GM10847 (cell line): ENCODE results near the gene PPM1H.

Source experiments
- POLR2A ChIP-seq: IDR thresholded peaks from 2 replicates; pipeline ENCODE4 v1.6.1; 2011; ENCODE audit not compliant: insufficient read length; ENCODE audit errors: extremely low read depth

PPM1H gene, protein sequence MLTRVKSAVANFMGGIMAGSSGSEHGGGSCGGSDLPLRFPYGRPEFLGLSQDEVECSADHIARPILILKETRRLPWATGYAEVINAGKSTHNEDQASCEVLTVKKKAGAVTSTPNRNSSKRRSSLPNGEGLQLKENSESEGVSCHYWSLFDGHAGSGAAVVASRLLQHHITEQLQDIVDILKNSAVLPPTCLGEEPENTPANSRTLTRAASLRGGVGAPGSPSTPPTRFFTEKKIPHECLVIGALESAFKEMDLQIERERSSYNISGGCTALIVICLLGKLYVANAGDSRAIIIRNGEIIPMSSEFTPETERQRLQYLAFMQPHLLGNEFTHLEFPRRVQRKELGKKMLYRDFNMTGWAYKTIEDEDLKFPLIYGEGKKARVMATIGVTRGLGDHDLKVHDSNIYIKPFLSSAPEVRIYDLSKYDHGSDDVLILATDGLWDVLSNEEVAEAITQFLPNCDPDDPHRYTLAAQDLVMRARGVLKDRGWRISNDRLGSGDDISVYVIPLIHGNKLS

DNA sequence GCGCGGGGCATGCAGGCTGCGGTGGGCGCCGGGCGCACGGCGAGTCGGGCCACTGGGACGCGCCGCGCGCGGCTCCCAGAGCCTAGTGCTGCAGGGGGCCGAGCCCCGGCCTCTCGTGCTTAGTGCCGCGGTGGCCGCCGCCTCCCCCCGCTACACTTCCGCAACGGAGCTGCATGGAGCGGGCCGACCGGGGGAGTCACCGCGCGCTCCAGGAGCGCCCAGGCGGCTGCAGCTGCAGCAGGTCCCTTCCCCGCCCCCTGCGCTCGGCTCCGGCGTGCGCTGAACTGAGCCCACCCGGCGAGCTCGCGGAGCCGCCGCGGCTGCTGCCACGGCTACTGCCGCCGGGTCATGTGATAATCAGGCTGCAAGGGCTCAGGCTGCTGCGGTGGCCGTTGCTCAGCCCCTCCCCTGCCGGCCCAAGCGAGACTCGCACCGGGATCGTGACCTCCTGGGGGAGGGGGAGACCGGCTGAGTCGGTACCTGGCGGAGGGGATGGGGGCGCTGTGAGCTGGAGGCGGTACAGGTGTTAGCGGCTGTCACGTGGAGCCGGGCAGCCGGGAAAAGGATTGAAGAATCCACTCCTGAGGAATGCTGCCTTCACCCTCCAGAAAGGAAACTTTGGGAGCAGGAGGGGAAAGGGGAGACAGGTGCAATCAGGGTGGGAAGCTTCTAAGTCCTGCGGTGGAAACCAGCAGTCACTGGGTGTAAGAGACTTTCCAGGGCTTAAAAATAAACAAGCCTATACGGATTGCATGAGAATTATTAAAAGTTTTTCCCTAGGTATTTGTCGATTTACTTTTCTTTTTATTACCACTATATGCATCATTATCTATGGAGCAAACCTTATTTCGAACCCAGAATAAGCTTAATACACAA is at the start of gene PPM1H:
Gene PPM1H, minus strand, starts transcription at position 352 of the 876 bp plus-strand sequence. CDS start 414 bp downstream, outside the sequence.
- TF ChIP-seq POLR2A, result no peak

DNA sequence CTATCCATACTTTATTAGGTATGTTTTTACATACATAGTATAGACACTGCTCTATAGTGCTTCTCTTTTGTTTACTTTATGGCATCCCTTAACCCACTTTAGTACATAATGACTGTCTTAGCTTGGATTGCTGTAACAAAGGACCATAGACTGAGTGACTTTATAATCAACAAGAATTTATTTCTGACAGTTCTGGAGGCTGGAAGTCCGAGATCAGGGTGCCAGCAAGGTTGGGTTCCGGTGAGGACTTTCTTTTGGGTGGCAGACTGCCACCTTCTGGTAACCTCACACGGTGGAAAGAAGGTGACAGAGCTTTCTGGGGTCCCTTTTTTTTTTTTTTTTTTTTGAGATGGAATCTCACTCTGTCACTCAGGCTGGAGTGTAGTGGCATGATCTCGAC is 48.6 kb upstream of the PPM1H start:
- TF ChIP-seq POLR2A, result no peak

DNA sequence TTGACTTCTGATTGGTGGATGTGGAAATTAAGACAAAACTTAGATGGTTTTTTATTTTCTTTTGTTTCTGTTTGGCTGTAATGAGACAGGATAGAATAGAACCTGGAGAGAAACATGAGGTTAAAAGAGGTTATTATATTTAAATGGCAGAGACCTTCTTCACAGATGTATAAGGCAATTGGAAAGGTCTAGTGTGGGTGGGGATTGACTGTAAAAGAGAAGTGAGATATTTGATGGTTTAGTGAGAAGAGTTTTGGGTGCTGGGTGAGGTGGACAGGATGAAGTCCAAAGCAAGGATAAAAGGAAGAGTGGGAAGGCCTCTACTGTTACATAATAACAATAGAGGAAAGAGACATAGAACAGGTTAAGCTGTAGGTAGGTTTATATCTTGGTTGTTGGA is 43.8 kb upstream of the PPM1H start:
- no peak for TF ChIP-seq POLR2A

DNA sequence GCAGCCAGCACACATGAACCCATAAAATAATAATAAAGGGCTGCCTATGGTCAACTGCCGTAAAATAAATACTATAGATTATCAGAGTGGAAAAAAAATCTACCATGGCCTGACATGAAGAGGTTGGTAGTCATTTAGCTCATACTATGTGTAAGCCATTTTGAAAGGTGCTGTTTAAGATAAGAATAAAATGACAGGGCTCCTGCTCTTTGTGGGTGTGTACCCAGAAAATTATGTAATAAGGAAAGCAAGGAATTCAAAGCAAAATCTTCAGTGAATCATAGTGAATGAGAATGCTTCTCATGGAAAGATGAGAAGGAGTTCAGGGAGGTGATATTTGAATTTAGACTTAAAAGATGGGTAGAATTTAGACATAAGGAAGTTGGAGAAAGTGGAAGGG is 42.9 kb upstream of the PPM1H start:
- no peak for TF ChIP-seq POLR2A

DNA sequence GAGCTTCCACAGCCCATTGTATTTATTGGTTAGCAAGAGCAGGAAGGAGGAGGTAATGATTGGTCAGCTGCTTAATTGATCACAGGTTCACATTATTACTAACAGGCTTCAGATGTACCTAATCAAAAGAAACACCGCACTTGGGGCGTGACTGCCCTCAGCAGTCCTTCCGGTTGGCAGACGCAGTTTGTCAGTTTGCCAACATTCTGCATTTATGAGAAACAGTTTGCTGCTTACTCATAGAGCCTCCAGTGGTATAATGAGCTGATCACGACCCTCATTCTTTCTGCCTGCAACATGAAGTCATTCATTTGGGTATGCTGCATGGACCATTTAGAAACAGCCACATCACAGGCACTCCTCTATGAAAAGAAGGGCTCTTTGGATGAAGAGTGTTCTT is 42.5 kb upstream of the PPM1H start:
- no peak for TF ChIP-seq POLR2A

DNA sequence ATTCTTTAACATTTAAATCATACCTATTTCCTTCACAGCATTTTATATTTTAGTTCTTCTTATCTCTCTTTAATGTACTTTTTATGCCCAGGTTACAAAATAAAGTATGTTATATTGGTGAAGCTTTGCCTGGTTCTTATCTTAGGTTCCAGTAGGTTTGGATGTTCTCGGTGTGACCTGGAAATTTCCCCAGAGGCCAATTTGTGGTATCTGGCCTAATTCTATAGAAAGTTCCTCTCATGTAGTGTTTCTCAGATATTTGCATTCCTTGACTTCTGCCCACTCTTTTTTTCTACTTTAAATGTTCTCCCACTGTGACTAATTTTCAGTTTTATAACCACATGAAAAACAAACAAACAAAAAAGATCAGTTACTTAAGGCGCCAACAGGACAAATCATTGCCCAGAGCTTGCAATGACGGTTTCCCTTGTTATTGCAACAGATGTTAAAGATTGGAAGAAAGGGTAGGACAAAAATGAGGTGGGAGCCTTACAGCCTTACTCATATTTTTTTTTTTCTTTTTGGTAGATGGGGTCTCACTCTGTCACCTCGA is 41.2 kb upstream of the PPM1H start:
- no peak for TF ChIP-seq POLR2A

DNA sequence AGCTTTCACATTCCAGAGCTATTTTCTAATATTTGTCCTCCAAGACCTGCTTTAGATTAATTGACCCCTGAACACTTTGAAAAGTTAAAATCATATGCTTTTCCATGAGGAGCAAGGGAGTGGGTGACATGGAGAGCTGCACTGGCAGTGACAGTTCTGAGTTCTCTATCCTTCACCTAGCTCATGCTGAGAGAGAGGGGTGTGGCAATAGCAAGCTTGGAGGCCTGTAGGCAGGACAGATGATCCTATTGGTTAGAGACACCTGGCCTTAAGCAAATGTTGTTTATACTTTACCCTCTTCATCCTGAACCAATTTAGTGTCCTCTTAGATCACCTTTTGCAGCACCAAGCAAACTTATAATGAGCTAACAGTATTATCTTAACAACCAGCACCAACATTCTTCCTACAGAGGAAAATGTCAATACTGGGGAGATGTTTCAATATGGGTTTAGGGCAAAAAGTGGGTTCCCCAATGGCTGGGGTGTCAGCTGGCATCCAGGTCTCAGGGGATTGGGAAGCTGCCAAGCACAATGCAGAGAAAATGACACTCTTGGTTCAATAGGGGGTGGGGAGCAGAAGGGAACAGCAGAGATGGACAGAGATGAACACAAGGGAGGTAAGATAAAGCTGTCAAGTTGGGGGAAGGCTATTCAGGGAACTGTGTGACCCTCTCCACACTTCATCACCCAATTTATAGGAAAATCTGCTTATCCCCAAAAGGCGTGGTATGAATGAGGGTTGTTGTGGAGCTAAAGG is 37.0 kb upstream of the PPM1H start:
- TF ChIP-seq POLR2A, result no peak

DNA sequence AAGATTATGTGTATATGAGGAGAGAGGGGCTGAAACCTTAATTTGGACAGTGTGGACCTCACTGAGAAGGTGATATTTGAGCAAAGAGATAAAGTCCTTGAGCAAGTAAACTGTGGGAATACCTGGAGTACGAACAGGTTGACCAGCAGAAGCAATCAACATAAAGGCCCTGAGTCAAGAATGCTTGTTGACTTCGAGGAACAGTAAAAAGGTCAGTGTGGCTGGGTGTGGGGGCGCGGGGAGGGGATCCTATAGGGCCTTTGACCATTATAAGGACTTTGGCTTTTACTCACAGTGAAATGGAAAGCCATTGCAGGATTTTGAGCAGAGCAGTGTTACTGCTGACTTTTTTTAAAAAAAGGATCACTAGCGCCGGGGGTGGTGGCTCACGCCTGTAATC is 34.7 kb upstream of the PPM1H start:
- no peak for TF ChIP-seq POLR2A

DNA sequence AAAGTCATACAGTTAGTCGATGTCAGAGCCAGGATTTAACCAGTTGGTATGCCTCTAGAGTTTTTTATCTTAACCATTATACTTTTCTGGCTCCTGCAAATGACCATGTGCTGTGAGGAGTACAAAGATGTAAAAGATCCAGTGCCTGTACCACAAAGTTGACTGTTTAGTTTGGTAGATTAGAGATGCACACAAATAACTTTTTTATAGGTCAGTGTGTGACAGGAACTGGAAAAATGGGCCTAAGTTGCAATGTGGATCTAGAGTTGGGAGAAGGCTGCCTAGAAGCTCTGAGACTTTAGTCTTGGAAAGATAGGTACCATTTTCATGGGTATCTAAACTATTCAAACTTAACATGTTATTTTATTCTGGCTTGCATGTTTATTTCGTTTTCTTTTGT is 32.8 kb upstream of the PPM1H start:
- no peak for TF ChIP-seq POLR2A

DNA sequence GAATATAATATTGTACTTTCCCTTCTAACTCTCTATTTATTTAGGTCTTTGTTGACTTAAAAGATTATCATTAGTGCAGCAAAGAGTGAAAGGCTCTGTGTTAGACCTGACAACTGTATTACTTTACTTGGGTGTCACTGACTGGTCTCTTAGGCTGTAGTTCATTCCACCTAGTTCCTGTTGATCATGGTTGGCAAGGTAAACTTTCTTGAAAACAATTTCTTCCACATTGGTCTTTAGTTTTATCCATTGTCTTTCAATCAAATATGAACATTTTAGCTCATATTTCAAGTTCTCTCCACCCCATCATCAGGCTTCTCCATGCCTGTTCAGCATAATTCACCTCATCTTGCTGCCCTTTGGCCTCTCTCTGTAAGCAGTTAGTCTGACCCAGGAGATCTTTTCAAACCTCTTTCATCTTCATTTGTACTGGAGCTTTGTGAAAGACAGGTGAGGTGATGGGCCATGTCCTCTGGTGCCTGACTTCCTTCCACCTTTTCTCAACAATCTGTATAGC is 32.1 kb upstream of the PPM1H start:
- TF ChIP-seq POLR2A, result no peak

DNA sequence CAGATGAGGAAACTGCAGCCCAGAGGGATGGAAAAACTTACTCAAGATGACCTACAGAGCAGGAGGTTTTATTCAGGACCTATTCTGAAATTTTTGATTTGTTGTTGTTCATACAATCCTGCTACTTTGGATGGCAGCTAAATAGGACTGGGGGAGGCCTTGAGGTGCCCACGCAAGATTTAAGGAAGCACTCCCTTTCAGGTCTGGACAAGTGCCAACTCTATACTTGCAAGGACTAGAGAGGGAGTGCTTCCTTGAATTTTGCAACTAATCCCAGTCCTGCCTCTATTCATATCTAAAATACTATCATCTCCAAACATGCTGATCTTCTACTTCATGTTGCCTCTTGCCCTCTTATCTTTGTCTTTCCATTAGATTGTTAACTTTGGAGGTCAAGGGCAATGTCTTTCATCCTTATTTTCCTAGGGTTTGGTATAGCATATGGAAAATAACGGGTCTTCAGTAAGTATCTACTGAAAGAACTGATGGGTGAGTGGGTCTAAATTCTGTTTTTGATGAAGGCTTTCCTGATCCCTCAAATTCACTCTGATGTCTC is 28.6 kb upstream of the PPM1H start:
- no peak for TF ChIP-seq POLR2A

DNA sequence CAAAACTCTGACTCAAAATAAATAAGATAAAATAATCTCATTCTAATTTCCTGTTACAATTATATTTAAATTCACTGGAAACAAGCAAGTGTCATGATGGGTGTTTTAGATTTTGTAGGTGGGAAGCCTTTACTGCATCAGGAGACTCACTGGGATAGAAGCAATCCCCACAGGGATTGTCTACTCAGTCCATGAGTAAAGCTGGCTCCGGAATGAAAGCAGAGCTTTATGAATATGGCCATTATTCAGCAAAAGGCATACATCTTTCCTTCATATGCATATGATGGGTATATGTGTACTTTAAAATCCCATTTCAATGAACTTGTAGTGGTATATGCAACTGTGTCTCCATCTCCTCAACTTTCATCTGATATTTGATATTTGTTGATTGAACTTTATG is 25.4 kb upstream of the PPM1H start:
- TF ChIP-seq POLR2A, result no peak

DNA sequence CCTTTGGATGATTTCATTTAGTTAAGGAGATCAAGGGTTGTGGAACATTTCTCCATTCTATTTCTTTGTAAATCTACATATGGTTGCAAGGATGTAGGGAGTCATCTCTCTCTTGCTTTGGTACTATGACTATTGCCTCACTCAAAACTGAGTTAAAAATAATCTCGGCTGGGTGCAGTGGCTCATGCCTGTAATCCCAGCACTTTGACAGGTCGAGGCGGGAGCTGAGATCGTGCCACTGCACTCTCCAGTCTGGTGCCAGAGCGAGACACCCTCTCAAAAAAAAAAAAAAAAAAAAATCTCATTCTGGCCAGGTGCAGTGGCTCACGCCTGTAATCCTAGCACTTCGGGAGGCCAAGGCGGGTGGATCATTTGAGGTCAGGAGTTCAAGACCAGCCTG is 24.8 kb upstream of the PPM1H start:
- no peak for TF ChIP-seq POLR2A

DNA sequence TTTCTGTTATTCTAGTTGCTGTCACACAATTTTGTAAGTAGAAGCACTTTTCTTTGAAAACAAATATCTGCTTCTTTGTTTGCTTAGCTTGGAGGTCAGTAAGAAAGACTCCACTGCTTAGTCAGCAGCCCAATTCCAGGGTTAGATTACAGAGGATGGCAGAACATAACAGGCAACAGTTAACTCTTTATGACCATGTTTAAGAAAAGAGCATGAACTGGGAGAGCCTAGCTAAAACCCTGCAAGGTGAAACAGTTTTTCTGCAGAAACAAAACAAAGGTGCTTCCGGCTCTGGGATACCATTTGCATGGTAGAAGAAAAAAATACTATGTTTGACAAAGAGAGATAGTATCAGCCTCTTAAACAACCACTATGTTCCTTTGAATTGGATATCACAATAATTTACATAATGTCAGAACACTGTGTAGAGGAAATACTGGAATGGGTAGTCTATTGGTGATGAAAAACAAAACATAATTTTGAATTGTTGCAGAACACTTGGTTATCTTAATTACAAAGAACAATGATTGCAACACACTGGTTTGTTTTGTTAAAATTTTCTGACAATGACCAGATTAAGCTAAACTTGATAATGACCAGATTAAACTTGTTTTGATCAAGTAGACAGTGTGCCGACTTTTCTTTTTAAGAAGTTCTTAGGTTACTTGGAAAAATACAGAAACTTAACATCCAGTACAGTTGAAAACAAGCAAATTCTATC is 22.4 kb upstream of the PPM1H start:
- no peak for TF ChIP-seq POLR2A
